Measurements from ENCODE around the gene DST.

- TF ChIP-seq CTCF (IDR thresholded peaks at IDR 0.05; ENCODE audit: insufficient read depth, low read depth, low read length) (no peak), EZH2 (IDR thresholded peaks at IDR 0.05; ENCODE audit: insufficient read depth, low read length) (no peak)
Observed at GRCh38 chr6:56652231-56652630, 9.5 kb upstream of the DST start.

Measured in astrocyte (in vitro differentiated cells and primary cell).